T-helper 1 cell (primary cell): Measurements from ENCODE around the gene MRGPRE.
"Not testable (repeated sequence)": the region's sequence is repeated elsewhere in the genome, so short reads cannot be mapped to it uniquely, and the experiment has no call there.

Experiments
- DNase-seq, 5 donors: peaks; one replicate each; pipeline ENCODE4 v3.0.0-alpha.2; 2012 to 2020
- total RNA-seq, 4 donors: gene quantifications; one replicate each; lab custom pipeline; 2026; lab: John Stamatoyannopoulos, UW

Gene MRGPRE
- total RNA-seq = 0 reads per million in 4 donors

DNA sequence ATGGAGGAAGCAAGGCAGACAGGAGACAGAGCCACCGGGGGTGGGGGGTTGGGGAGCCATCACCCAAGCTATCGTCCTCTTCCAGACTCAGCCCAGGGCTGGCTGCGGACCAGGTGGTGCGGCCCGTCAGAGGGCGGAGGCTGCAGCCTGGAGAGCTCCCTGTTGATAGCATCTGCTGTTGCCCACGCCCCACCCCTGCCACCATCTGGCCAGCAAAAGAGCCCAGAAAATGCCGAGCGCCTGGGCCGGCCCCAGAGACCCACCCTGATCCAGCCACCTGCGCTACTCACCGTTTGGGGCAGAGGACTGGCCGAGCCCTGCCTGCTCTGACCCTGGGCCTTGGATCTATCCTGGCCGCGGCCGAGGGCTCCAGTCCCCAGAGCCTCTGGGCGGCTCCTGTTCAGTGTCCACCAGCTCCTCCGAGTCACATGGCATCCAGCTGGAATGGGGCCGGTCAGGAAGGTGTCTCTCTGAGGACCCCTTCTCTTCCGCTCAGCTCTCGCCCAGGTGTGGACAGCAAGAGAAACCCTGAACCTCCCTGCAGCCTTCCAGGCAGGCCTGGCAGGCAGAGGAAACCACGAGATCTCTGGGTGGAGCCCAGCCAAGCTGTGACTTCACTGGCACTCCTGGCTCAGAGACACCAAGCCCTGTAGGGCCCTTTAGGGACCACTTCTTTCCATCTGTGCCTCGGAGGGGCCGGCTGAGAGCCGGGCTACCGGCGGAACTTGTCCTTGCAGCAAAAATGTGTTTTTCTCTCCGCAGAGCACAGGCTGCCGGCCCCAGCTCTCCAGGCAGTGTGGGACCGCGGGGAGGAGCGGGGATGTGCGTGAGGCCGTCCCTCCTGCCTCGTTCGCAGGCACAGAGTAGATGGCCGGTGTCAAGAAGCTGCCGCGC is at the start of gene MRGPRE:
Gene MRGPRE, minus strand, starts transcription at position 567 of the 894 bp plus-strand sequence. CDS start 3,618 bp downstream, outside the sequence.
- no peak for DNase-seq

DNA sequence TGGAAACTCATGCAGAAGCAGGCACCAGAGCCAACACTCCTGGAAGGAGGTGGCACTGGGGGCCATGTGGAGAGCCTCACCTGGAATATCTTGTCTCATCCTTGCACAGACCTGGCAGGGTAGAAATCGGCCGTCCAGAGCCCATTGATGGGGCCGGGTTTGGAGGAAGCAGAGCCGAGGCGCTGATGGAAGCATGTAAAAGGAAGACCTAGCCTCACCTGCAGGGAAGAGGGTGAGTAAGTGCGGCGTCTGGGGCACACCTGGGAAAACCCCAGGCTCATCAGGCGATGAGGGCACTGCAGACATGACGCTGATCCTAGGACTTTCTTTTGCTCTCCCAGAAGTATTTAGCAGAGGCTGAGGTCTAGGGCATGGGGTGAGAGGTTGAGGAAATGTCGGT is 48.9 kb upstream of the MRGPRE start:
- DNase-seq = not testable (repeated sequence)

GRCh38 chr11:3280662-3281061 is 48.4 kb upstream of the MRGPRE start:
- DNase-seq = not testable (repeated sequence)

DNA sequence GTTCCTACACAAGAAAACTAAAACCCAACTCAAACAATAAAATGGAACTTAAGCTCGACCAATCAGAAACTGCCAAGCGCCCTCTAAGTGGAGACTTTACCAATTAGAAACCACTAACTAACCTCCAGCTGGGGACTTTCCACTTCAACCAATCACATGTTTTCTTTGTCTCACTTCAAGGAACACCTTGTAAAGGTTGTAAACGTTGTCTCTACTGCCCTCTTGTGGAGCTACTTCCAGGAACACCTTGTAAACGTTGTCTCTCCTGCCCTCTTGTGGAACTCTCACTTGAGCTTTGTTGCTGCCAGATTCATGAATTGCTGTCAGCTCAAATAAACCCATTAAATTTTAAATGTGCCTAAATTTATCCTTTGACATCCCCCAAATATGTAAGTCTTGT is 46.7 kb upstream of the MRGPRE start:
- DNase-seq = not testable (repeated sequence)

- not testable (repeated sequence) for DNase-seq
Observed at GRCh38 chr11:3273629-3274028, 41.4 kb upstream of the MRGPRE start.

- not testable (repeated sequence) for DNase-seq
Observed at GRCh38 chr11:3262548-3262947, 30.3 kb upstream of the MRGPRE start.

DNA sequence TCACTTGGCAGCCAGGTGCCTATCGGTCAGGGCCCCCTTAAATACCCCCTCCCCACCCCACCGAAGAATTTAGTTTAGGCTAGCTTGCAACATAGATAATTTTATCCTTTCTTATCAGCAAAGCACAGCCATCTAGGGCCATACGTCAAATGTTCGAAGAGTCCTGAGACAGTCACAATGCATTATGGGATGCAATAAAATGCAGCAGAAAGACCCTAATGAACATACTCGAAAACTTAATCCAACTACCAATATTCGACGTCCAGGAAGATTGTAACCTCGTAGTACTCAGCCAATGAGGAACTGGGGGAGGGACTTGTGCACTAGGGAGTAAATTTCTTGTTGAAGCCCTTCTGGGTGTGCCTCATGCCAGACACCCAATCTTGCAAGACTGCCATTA is 29.6 kb upstream of the MRGPRE start:
- not testable (repeated sequence) for DNase-seq

DNA sequence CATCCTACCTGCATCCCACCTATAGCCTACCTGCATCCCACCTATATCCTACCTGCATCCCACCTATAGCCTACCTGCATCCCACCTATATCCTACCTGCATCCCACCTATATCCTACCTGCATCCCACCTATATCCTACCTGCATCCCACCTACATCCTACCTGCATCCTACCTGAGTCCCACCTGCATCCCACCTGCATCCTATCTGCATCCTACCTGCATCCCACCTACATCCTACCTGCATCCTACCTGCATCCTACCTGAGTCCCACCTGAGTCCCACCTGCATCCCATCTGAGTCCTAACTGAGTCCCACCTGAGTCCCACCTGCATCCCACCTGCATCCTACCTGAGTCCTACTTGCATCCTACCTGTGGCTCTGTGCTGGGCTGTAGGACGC is 25.3 kb upstream of the MRGPRE start:
- DNase-seq = not testable (repeated sequence)

DNA sequence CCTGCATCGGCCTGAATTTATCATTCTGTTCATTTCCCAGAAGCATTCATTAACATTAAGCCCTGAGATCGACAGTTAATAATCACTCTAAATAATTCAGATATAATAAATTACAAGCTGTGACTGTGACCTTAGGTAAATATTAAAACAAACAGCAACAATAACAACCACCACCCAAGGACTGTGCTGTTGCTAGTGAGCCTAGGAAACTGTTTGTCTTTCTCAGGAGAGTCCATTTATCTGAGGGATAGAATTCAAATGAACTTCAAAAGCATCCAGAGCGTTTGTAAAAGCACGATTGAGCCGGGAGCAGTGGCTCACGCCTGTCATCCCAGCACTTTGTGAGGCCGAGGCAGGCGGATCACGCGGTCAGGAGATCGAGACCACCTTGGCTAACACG is 23.0 kb upstream of the MRGPRE start:
- DNase-seq = not testable (repeated sequence)

- not testable (repeated sequence) for DNase-seq
Observed at GRCh38 chr11:3254773-3255172, 22.6 kb upstream of the MRGPRE start.

- DNase-seq = no peak
Observed at GRCh38 chr11:3245071-3245470, 12.9 kb upstream of the MRGPRE start.

DNA sequence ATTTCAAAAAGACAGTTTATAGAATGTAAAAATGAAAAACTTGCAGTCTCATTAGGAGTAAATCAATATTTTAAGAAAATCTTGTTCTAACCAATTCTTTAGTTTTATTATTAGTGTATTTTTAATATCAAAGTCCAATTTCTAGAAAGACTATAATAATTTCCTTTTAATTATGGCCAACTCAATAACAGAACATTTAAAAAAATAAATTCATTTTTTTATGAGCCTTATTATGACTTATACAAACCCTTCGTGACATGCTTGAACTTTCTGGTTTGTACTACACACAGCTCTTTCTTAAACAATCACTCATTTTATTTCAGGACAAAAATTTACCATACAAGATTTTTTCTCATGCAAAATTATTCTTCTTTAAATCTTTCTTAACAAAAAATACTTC is 11.7 kb upstream of the MRGPRE start:
- no peak for DNase-seq

- no peak for DNase-seq
Observed at GRCh38 chr11:3237119-3237518, 4.9 kb upstream of the MRGPRE start.

DNA sequence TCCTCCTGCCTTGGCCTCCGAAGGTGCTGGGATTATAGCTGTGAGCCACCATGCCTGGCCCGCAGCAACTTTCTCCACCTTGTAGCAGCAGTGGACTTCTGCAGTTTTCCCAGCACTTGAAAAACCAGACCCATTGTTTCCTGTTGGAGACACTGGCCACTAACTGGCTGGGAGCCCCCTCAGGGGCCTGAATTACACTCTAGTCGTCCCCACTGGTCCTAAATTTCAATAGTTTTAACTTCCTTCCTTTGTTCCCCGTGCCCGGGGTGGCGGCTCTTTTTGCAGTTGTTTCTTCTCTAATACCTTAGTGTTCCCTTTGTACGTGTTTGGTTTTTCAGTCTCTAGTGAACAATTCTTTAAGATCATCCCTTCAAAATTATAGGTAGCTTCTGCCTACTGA is 2.6 kb upstream of the MRGPRE start:
- DNase-seq = no peak

DNA sequence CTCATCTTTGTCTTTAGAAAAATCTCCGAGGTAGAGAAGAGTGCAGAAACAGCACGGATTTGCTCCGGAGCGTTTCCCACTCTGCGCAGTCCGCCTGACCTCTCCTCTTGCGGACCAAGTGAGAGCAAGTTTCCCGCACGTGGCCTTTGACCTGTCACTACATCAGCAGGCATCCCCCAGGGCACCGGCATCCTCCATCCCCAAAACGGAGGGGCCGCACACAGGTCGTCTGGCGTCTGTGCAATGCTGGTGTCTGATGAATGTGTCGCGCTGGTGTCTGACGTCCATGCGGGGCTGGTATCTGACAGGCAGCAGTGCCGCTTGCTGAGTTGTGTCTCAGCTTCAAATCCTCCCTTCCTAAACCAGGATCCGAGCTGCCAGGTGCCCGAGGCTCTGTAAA is 739 bp upstream of the MRGPRE start:
- no peak for DNase-seq

GRCh38 chr11:3231550-3231850 is 717 bp downstream of the MRGPRE start:
- no peak for DNase-seq

- DNase-seq = no peak
Observed at GRCh38 chr11:3230636-3231549, 1.3 kb downstream of the MRGPRE start.

DNA sequence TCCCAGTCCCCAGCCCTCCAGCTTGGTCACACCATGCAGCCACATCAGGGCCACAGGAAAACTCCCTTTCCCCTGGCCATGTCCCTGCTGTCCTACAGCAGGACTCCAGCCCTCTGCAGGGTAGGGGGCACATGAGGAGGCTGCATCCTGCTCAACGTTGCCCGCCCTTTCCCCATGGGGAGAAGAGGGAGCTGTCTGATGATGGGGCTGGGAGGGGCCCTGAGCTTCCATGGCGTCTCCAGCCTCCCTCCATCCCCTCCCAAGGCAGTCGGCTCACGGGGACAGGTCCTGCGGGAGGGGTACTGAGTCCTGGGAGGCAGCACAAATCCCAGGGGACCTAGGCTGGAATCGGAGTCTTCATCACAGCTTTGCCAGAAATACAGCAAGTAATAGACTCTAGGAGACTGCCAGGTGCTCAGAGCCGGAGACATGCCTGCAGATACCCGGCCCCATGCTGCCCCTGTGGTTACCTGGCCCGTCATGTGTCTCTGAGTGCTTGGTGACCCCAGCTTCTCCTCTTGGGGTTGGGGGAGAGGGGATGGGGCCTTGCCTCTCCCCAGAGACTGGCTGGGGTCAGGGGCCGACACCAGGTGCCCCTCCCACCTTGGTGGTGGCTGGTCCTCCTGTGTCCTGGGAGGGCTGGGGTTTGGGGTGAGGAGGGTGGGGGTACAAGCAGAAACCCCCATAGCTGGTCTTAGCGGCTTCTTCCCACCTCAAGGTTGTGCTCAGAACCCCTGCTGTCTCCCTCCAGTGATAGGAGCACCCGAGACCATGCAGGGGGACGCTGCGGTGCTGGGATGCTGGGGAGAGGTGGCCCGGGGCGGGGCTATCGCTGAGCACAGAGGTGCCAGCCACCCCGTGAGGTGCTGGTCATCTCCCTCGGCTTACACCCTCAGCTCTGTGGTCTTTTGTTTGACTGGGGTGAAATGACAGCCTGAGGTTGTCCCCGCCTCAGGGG is 2.3 kb downstream of the MRGPRE start:
- DNase-seq = no peak

GRCh38 chr11:3228445-3228829 is 3.8 kb downstream of the MRGPRE start:
- DNase-seq = no peak

DNA sequence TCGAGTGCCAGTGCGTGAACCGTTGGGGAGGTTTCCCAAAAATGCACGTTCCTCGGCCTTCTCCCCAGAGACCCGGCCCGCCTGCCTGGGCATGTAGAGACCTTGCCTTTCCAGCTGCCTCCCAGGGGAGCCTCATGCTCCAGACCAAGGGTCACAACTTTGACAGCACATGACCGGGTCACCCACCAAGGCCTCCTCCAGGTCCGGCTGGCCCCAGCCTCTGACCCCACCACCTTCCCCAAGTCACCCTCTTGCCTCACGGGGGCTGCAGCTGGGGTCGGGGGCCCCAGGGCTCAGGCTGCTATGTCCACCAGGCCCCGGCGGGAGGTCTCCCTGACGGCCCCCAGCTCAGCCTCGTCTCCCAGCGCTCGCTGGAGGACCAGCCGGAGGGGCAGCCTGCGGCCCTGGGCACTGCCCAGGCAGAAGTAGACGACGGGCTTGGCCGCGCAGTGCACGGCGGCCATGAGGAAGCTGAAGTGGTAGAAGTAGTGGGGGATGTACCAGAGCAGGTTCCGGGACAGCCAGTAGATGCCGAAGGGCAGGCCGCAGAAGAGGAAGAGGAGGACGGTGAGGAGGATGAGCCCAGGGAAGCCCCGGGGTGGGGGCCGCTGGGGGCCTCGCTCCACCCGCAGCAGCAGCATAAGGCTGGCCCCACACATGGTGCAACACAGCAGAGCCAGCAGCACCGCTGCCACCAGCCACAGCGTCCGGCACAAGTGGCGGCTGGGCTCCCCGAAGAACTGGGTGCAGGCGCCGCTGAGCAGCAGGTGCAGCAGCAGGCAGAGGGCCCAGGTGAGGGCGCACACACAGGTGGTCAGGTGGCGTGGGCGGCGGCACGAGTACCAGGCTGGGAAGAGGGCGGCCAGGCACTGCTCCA is 4.4 kb downstream of the MRGPRE start:
- DNase-seq = no peak

- DNase-seq = no peak
Observed at GRCh38 chr11:3226846-3227567, 5.2 kb downstream of the MRGPRE start.
